GM12878 (cell line): ENCODE data around the gene EPB41L4A. TPM values are rescaled to one million over a fixed set of nuclear protein-coding genes. Genes with fewer than 3 reads are reported as not detected.

Source experiments
- ATAC-seq: fragments of 200-7000 bp; cut with Tn5 transposase; 3 replicates; pipeline ENCODE4 v1.9.1; 2020; ENCODE audit warnings: mild to moderate bottlenecking, moderate library complexity
- BruUV-seq: library from RNA; stranded (reverse); fragments of 400-500 nt; replicated peaks from 2 replicates; lab custom pipeline; 2021; lab: Mats Ljungman, UMichigan
- CTCF ChIA-PET: fragments of 300-600 bp; sonication (Branson Sonifier 250); formaldehyde crosslinking; extraction: SDS; loops from one replicate; lab custom pipeline; 2021; ENCODE audit warnings: inconsistent platforms; lab: Yijun Ruan, JAX
- POLR2A ChIA-PET: fragments of 350-600 bp; formaldehyde crosslinking; extraction: SDS; loops from one replicate; lab custom pipeline; 2021; ENCODE audit warnings: inconsistent platforms; lab: Charles Lee
- RAD21 ChIA-PET: fragments of 300-600 bp; sonication (Branson Sonifier 250); formaldehyde crosslinking; loops from one replicate; lab custom pipeline; 2023; ENCODE audit warnings: antibody characterized with exemption; ENCODE audit not compliant: unreplicated experiment; lab: Charles Lee
- SMC1A ChIA-PET: fragments of 300-600 bp; sonication (Branson Sonifier 250); formaldehyde crosslinking; loops from one replicate; lab custom pipeline; 2023; ENCODE audit not compliant: unreplicated experiment, uncharacterized antibody; lab: Charles Lee
- DNase-seq: peaks from one replicate; pipeline ENCODE4 v3.0.0-alpha.2; 2011; ENCODE audit warnings: low read depth, low spot score
- FAIRE-seq: peaks from 3 replicates; lab custom pipeline; 2011; peaks lifted over from hg19 to GRCh38; lab: Jason Lieb, UNC
- H2AFZ ChIP-seq: 2 replicates; pipeline ENCODE4 v1.6.0; 2011; ENCODE audit warnings: low read depth, low read length, control low read depth; ENCODE audit not compliant: control insufficient read depth
- H3K27ac ChIP-seq: 2 replicates; pipeline ENCODE4 v1.5.1; 2011; ENCODE audit warnings: control low read depth; ENCODE audit not compliant: control insufficient read depth, insufficient read depth
- H3K27me3 ChIP-seq, 2 experiments: replicated peaks in 1 of 2; 2 replicates each; pipeline versions ENCODE4 v1.6.0 to v1.6.1; 2011; ENCODE audit warnings: low read length in 1 of 2; ENCODE audit not compliant: control insufficient read depth in 2 of 2, insufficient read depth in 2 of 2
- H3K36me3 ChIP-seq, 2 experiments: 2 replicates each; pipeline ENCODE4 v1.5.1; 2011; ENCODE audit warnings: low read length in 1 of 2; ENCODE audit not compliant: control insufficient read depth in 2 of 2, insufficient read depth in 2 of 2
- H3K4me1 ChIP-seq: 2 replicates; pipeline ENCODE4 v1.6.1; 2011; ENCODE audit warnings: mild to moderate bottlenecking, low read length, moderate library complexity, mixed read lengths; ENCODE audit not compliant: control insufficient read depth, insufficient read depth
- H3K4me2 ChIP-seq: 2 replicates; pipeline ENCODE4 v1.6.0; 2011; ENCODE audit warnings: control low read depth; ENCODE audit not compliant: control insufficient read depth, insufficient read depth
- H3K4me3 ChIP-seq: fragments of 200-600 bp; sonication (generic); 2 replicates; pipeline ENCODE4 v1.5.1; 2016
- H3K79me2 ChIP-seq: 2 replicates; pipeline ENCODE4 v1.6.0; 2011; ENCODE audit warnings: low read length; ENCODE audit not compliant: control insufficient read depth, insufficient read depth
- H3K9ac ChIP-seq: 2 replicates; pipeline ENCODE4 v1.8.0; 2011; ENCODE audit warnings: low read length, control low read depth, mixed read lengths; ENCODE audit not compliant: control insufficient read depth, insufficient read depth
- H3K9me3 ChIP-seq: replicated peaks from 3 replicates; pipeline ENCODE4 v1.5.1; 2011; ENCODE audit warnings: mild to moderate bottlenecking, low read length; ENCODE audit not compliant: control insufficient read depth, insufficient read depth
- H4K20me1 ChIP-seq: 2 replicates; pipeline ENCODE4 v1.6.0; 2011; ENCODE audit not compliant: control insufficient read depth, insufficient read depth
- BACH1 ChIP-seq: fragments of 450-650 bp; IDR thresholded peaks from 2 replicates; pipeline ENCODE4 v1.6.1; 2017; ENCODE audit warnings: mild to moderate bottlenecking, borderline replicate concordance
- CBFB ChIP-seq: IDR thresholded peaks from 2 replicates; pipeline ENCODE4 v1.6.1; 2016; ENCODE audit warnings: antibody characterized with exemption, low read depth
- CHD4 ChIP-seq: fragments of 200-600 bp; sonication (generic); IDR thresholded peaks from 2 replicates; pipeline ENCODE4 v1.6.1; 2016; ENCODE audit warnings: mild to moderate bottlenecking
- GATAD2B ChIP-seq: fragments of 450-650 bp; conservative IDR thresholded peaks from 2 replicates; pipeline ENCODE4 v1.6.1; 2017; ENCODE audit warnings: low read depth, mild to moderate bottlenecking, moderate library complexity
- MEF2B ChIP-seq: fragments of 450-650 bp; IDR thresholded peaks from 2 replicates; pipeline ENCODE4 v1.6.1; 2018; ENCODE audit warnings: mild to moderate bottlenecking, moderate library complexity; ENCODE audit not compliant: partially characterized antibody, poor library complexity, severe bottlenecking
- POLR2A ChIP-seq: IDR thresholded peaks from 2 replicates; pipeline ENCODE4 v1.6.1; 2011; ENCODE audit warnings: low read depth, mild to moderate bottlenecking, low read length
- POLR2AphosphoS2 ChIP-seq: IDR thresholded peaks from 2 replicates; pipeline ENCODE4 v1.6.1; 2011; ENCODE audit warnings: low read depth, mild to moderate bottlenecking, low read length, improper control_type of control experiment, moderate library complexity
- RAD21 ChIP-seq: IDR thresholded peaks from 2 replicates; pipeline ENCODE4 v1.6.1; 2011; ENCODE audit warnings: mild to moderate bottlenecking, low read depth, low read length, moderate library complexity; ENCODE audit not compliant: insufficient read depth
- RAD51 ChIP-seq: fragments of 450-650 bp; IDR thresholded peaks from 2 replicates; pipeline ENCODE4 v1.6.1; 2016; ENCODE audit warnings: moderate library complexity, mild to moderate bottlenecking, inconsistent platforms
- RBBP5 ChIP-seq: fragments of 200-600 bp; sonication (generic); conservative IDR thresholded peaks from 2 replicates; pipeline ENCODE4 v1.6.1; 2016
- SMAD1 ChIP-seq: fragments of 450-650 bp; IDR thresholded peaks from 2 replicates; pipeline ENCODE4 v1.6.1; 2018; ENCODE audit warnings: mild to moderate bottlenecking, low read depth; ENCODE audit not compliant: partially characterized antibody
- SMC3 ChIP-seq: IDR thresholded peaks from 2 replicates; pipeline ENCODE4 v1.6.1; 2011; ENCODE audit warnings: low read length, improper control_type of control experiment, borderline replicate concordance
- STAT3 ChIP-seq: IDR thresholded peaks from 2 replicates; pipeline ENCODE4 v1.6.1; 2011; ENCODE audit warnings: low read depth, low read length, improper control_type of control experiment
- TCF12 ChIP-seq: IDR thresholded peaks from 2 replicates; pipeline ENCODE4 v1.6.1; 2011; ENCODE audit warnings: low read depth, mild to moderate bottlenecking, low read length
- WRNIP1 ChIP-seq: IDR thresholded peaks from 2 replicates; pipeline ENCODE4 v1.6.1; 2011; ENCODE audit warnings: low read depth, low read length, improper control_type of control experiment, borderline replicate concordance
- ZNF384 ChIP-seq: IDR thresholded peaks from 2 replicates; pipeline ENCODE4 v1.6.1; 2012; ENCODE audit warnings: low read depth, mild to moderate bottlenecking, low read length, improper control_type of control experiment, borderline replicate concordance
- ZSCAN29 ChIP-seq: fragments of 450-650 bp; IDR thresholded peaks from 2 replicates; pipeline ENCODE4 v1.6.1; 2017; ENCODE audit warnings: mild to moderate bottlenecking, moderate library complexity
- WGBS: methylation state at CpG from one replicate; pipeline ENCODE4 v1.1.6; 2016; ENCODE audit warnings: low lambda C conversion rate; ENCODE audit not compliant: insufficient replicate concordance, insufficient coverage; ENCODE audit errors: missing lambda C conversion rate; 5-methylcytosine and 5-hydroxymethylcytosine counted together
- in situ Hi-C: fragments of 300-500 bp; cut with MboI; formaldehyde crosslinking; loops from 9 replicates; pipeline ENCODE4 v1.14.3; 2018; ENCODE audit warnings: mixed read lengths
- intact Hi-C: fragments of 100-400 bp; cut with micrococcal nuclease; formaldehyde crosslinking; loops from one replicate; pipeline ENCODE4 v1.14.2; 2022; ENCODE audit not compliant: unreplicated experiment
- polyA plus RNA-seq, 11 experiments: library from polyadenylated mRNA; depleted of rRNA in 4 of 11; unstranded in 6 of 11; stranded (reverse) in 5 of 11; fragments of >200 nt; fragmentation: Nextera tagmentation in 4 of 11; fragmentation: Illumina TruSeq in 1 of 11; extraction: Ambion mirVana in 4 of 11; extraction: Trizol in 1 of 11; gene quantifications; 1 replicate in 1 of 11; 2 replicates in 10 of 11; pipeline versions ENCODE4 v1.2.1 to v1.2.3, GENCODE V29; 2011 to 2016; ENCODE audit warnings: inconsistent platforms in 2 of 11, missing spikeins in 2 of 11, low read depth in 1 of 11
- total RNA-seq, 4 experiments: library from RNA; depleted of rRNA in 3 of 4; stranded (reverse); fragments of >200 nt in 3 of 4; fragmentation: Illumina TruSeq in 1 of 4; extraction: Trizol in 1 of 4; gene quantifications; 2 replicates each; pipeline versions ENCODE4 v1.2.1 to v1.2.3, GENCODE V29; 2013 to 2021
- TF ChIP-seq, protein P1 (sequence below): fragments of 450-650 bp; IDR thresholded peaks from 2 replicates; pipeline ENCODE4 v1.6.1; 2017; ENCODE audit warnings: mild to moderate bottlenecking
- TF ChIP-seq, protein P2 (sequence below): fragments of 450-650 bp; formaldehyde crosslinking; IDR thresholded peaks from 2 replicates; pipeline ENCODE4 v1.5.0; 2022; ENCODE audit warnings: mild to moderate bottlenecking, missing genetic modification characterization
- TF ChIP-seq, protein P3 (sequence below): IDR thresholded peaks from 2 replicates; pipeline ENCODE4 v1.6.1; 2012; ENCODE audit warnings: low read depth, low read length, improper control_type of control experiment

The EPB41L4A gene
- total and polyA plus RNA-seq, 10 of the 15 experiments (the other 5 are each of a cell fraction or from before 2014, with no cell fraction given), result 0.10 to 0.67 (median 0.30) TPM

DNA sequence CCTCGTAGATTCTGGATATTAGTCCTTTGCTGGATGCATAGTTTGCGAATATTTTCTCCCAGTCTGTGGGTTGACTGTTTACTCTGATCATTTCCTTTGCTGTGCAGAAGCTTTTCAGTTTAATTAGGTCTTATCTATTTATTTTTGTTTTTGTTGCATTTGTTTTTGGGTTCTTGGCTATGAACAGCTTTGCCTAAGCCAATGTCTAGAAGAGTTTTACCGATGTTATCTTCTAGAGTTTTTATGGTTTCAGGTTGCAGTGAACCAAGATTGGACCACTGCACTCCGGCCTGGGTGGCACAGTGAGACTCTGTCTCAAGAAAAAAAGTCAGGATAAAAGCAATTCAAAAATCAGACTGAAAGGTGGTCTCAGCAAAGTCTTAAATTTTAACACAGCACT is 188.5 kb downstream of the EPB41L4A start (continued):
- TF ChIP-seq, protein P1, sequence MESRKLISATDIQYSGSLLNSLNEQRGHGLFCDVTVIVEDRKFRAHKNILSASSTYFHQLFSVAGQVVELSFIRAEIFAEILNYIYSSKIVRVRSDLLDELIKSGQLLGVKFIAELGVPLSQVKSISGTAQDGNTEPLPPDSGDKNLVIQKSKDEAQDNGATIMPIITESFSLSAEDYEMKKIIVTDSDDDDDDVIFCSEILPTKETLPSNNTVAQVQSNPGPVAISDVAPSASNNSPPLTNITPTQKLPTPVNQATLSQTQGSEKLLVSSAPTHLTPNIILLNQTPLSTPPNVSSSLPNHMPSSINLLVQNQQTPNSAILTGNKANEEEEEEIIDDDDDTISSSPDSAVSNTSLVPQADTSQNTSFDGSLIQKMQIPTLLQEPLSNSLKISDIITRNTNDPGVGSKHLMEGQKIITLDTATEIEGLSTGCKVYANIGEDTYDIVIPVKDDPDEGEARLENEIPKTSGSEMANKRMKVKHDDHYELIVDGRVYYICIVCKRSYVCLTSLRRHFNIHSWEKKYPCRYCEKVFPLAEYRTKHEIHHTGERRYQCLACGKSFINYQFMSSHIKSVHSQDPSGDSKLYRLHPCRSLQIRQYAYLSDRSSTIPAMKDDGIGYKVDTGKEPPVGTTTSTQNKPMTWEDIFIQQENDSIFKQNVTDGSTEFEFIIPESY, result no peak

DNA sequence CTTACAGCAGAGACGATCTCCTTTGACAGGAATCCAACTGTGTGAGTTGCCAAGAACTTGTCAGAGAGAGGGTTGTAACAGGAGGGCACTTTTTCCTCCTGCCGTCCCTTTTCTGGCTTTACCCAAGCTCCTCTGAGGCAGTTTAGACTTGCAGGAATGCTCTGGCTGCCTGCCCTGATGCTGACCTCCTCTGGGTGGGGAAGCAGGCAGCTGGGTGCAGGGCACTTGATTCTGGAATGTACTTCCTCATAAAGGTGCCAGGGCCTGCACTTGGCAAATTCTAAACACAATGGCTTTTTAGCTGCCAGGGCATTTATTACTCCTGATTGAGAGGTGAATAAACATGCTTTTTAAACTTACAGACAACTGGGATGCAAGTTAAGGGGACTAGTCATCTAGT is 190.4 kb downstream of the EPB41L4A start:
- Histone ChIP-seq H3K9me3 (no peaks in the 10 kb centered on the region), H3K9ac (no peak overlapping the region), H3K4me2 (no peak overlapping the region), H3K4me3 (no peak overlapping the region), H3K36me3 (no peaks in the 10 kb centered on the region), H3K27me3 (no peaks in the 10 kb centered on the region; a peak in 1 of 4 replicates), H3K27ac (no peak overlapping the region), H2AFZ (no peak overlapping the region), H4K20me1 (no peaks in the 10 kb centered on the region; the same call in 1 of the 2 replicates), H3K4me1 (no peaks in the 10 kb centered on the region), H3K79me2 (no peaks in the 10 kb centered on the region)
- FAIRE-seq (no peak), ATAC-seq (no peak), DNase-seq (no peak)
- WGBS, result 0% methylated on average over 2 of the region's 2 CpGs
- in situ Hi-C loops, result no loop called here
- POLR2A ChIA-PET, result no interaction called here
- no TSS peak for BruUV-seq
- SMC1A ChIA-PET, result interaction anchor here (1.4 kb wide), 1 partner anchor 9 kb away, joined by 4 read pairs; no protein-coding TSS in a partner anchor
- intact Hi-C loops, result no loop called here
- CTCF ChIA-PET, result no interaction called here
- RAD21 ChIA-PET, result interaction anchor here (1.1 kb wide), 1 partner anchor 53 kb away, joined by 3 read pairs; no protein-coding TSS in a partner anchor
- TF ChIP-seq ZNF384 (no peak), STAT3 (no peak), CBFB (no peak), ZSCAN29 (no peak), TCF12 (no peak), BACH1 (no peak), SMAD1 (no peak), POLR2AphosphoS2 (no peak), RAD21 (no peak), RAD51 (no peak), GATAD2B (no peak), SMC3 (no peak), POLR2A (no peak), RBBP5 (no peak), CHD4 (no peak), WRNIP1 (no peak), MEF2B (no peak)
- TF ChIP-seq, protein P2, sequence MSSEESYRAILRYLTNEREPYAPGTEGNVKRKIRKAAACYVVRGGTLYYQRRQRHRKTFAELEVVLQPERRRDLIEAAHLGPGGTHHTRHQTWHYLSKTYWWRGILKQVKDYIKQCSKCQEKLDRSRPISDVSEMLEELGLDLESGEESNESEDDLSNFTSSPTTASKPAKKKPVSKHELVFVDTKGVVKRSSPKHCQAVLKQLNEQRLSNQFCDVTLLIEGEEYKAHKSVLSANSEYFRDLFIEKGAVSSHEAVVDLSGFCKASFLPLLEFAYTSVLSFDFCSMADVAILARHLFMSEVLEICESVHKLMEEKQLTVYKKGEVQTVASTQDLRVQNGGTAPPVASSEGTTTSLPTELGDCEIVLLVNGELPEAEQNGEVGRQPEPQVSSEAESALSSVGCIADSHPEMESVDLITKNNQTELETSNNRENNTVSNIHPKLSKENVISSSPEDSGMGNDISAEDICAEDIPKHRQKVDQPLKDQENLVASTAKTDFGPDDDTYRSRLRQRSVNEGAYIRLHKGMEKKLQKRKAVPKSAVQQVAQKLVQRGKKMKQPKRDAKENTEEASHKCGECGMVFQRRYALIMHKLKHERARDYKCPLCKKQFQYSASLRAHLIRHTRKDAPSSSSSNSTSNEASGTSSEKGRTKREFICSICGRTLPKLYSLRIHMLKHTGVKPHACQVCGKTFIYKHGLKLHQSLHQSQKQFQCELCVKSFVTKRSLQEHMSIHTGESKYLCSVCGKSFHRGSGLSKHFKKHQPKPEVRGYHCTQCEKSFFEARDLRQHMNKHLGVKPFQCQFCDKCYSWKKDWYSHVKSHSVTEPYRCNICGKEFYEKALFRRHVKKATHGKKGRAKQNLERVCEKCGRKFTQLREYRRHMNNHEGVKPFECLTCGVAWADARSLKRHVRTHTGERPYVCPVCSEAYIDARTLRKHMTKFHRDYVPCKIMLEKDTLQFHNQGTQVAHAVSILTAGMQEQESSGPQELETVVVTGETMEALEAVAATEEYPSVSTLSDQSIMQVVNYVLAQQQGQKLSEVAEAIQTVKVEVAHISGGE (CRISPR knock-in tag), result no peak
- TF ChIP-seq, protein P3, sequence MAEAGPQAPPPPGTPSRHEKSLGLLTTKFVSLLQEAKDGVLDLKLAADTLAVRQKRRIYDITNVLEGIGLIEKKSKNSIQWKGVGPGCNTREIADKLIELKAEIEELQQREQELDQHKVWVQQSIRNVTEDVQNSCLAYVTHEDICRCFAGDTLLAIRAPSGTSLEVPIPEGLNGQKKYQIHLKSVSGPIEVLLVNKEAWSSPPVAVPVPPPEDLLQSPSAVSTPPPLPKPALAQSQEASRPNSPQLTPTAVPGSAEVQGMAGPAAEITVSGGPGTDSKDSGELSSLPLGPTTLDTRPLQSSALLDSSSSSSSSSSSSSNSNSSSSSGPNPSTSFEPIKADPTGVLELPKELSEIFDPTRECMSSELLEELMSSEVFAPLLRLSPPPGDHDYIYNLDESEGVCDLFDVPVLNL, result no peak
